Activated CD8-positive, alpha-beta T cell treated with anti-CD3 and anti-CD28 coated beads for 36 hours (primary cell): Measurements from ENCODE around the gene VAMP4. TPM values are rescaled to one million over a fixed set of nuclear protein-coding genes. Genes with fewer than 3 reads are reported as not detected.
"Not testable (repeated sequence)": the region's sequence is repeated elsewhere in the genome, so short reads cannot be mapped to it uniquely, and the experiment has no call there.

ENCODE experiments used
- ATAC-seq: fragments of 200-7000 bp; cut with Tn5 transposase; one replicate; pipeline ENCODE4 v1.10.0; 2021; ENCODE audit warnings: mild to moderate bottlenecking, moderate library complexity
- CTCF ChIA-PET: fragments of 350-600 bp; sonication (Branson Sonifier 250); formaldehyde crosslinking; loops from one replicate; lab custom pipeline; 2021; ENCODE audit warnings: antibody characterized with exemption; lab: Charles Lee
- POLR2A ChIA-PET: fragments of 350-600 bp; sonication (Branson Sonifier 250); formaldehyde crosslinking; loops from one replicate; lab custom pipeline; 2021; ENCODE audit warnings: antibody characterized with exemption; lab: Charles Lee
- DNase-seq: peaks from one replicate; pipeline ENCODE4 v3.0.0-alpha.2; 2020
- H3K27ac Mint-ChIP-seq: one replicate; pipeline ENCODE4 v1.8.0; 2021; ENCODE audit warnings: mild to moderate bottlenecking, mixed read lengths
- H3K27me3 Mint-ChIP-seq: one replicate; pipeline ENCODE4 v1.8.0; 2021; ENCODE audit warnings: mixed read lengths
- H3K36me3 Mint-ChIP-seq: one replicate; pipeline ENCODE4 v1.8.0; 2021; ENCODE audit warnings: low read depth, mixed read lengths
- H3K4me1 Mint-ChIP-seq: one replicate; pipeline ENCODE4 v1.8.0; 2021; ENCODE audit warnings: low read depth, mixed read lengths
- H3K4me3 Mint-ChIP-seq: one replicate; pipeline ENCODE4 v1.8.0; 2021; ENCODE audit warnings: mild to moderate bottlenecking, moderate library complexity, mixed read lengths
- H3K9me3 Mint-ChIP-seq: one replicate; pipeline ENCODE4 v1.8.0; 2021; ENCODE audit warnings: mixed read lengths
- CTCF ChIP-seq: fragments of 200-600 bp; IDR thresholded peaks from one replicate; pipeline ENCODE4 v1.8.0; 2022; ENCODE audit warnings: antibody characterized with exemption, mild to moderate bottlenecking
- intact Hi-C: fragments of 100-400 bp; cut with micrococcal nuclease; formaldehyde crosslinking; loops from one replicate; pipeline ENCODE4 v1.10.0; 2022
- total RNA-seq, 2 experiments: library from RNA; stranded (reverse); gene quantifications; one replicate each; pipeline ENCODE4 v1.2.3, GENCODE V29; 2021

VAMP4 gene
- total RNA-seq, 2 experiments from 2014 or later = 6.1 to 6.2 TPM

- Mint-ChIP-seq H3K36me3 (no peaks in the 10 kb centered on the region), H3K27ac (no peak overlapping the region), H3K27me3 (no peaks in the 10 kb centered on the region), H3K9me3 (no peaks in the 10 kb centered on the region), H3K4me1 (no peaks in the 10 kb centered on the region), H3K4me3 (no peak overlapping the region)
- no peak for TF ChIP-seq CTCF
- POLR2A ChIA-PET = no interaction called here
- ATAC-seq (no peak), DNase-seq (no peak)
- intact Hi-C loops = no loop called here
- CTCF ChIA-PET = no interaction called here
Observed at GRCh38 chr1:171663036-171663853, 78.6 kb downstream of the VAMP4 start.

- intact Hi-C loops = no loop called here
- no peak for TF ChIP-seq CTCF
- Mint-ChIP-seq H3K4me3 (no peak overlapping the region), H3K4me1 (no peaks in the 10 kb centered on the region), H3K36me3 (no peaks in the 10 kb centered on the region), H3K9me3 (no peaks in the 10 kb centered on the region), H3K27ac (no peak overlapping the region), H3K27me3 (no peaks in the 10 kb centered on the region)
- ChIA-PET POLR2A (no interaction called here), CTCF (no interaction called here)
- DNase-seq (no peak), ATAC-seq (no peak)
Observed at GRCh38 chr1:171661076-171661650, 80.7 kb downstream of the VAMP4 start.

GRCh38 chr1:171656206-171656605 lies 85.7 kb downstream of the VAMP4 start:
- H3K9me3 Mint-ChIP-seq, H3K27ac Mint-ChIP-seq, POLR2A ChIA-PET, DNase-seq, H3K4me1 Mint-ChIP-seq, H3K36me3 Mint-ChIP-seq, H3K4me3 Mint-ChIP-seq, ATAC-seq, H3K27me3 Mint-ChIP-seq: not testable (repeated sequence)
- intact Hi-C loops = loop anchor here (10.0 kb wide), 1 partner anchor 59 kb away; no protein-coding TSS in a partner anchor
- CTCF ChIA-PET = interaction anchor here (1.1 to 4.2 kb wide), 4 partner anchors 11 to 146 kb away, joined by 4 to 50 read pairs (median 14); no protein-coding TSS in a partner anchor

- intact Hi-C loops = loop anchor here (10.0 kb wide), 1 partner anchor 59 kb away; no protein-coding TSS in a partner anchor
- CTCF ChIA-PET = interaction anchor here (1.0 to 4.2 kb wide), 12 partner anchors 10 to 328 kb away, joined by 3 to 50 read pairs (median 4); no protein-coding TSS in a partner anchor
- no peak overlapping the region for H3K4me3 Mint-ChIP-seq
- ATAC-seq (peak; percentile 34), DNase-seq (no peak)
- no peaks in the 10 kb centered on the region for H3K36me3 Mint-ChIP-seq
- H3K27ac Mint-ChIP-seq = no peak overlapping the region
- POLR2A ChIA-PET = no interaction called here
- no peaks in the 10 kb centered on the region for H3K9me3 Mint-ChIP-seq
- H3K4me1 Mint-ChIP-seq = peaks cover 9% of the 10 kb centered on the region
- H3K27me3 Mint-ChIP-seq = peaks cover 11% of the 10 kb centered on the region
- TF ChIP-seq CTCF = no peak
Observed at GRCh38 chr1:171655746-171656116, 86.1 kb downstream of the VAMP4 start.

- peak; percentile 83 for TF ChIP-seq CTCF
- intact Hi-C loops = loop anchor here (10.0 kb wide), 1 partner anchor 60 kb away; no protein-coding TSS in a partner anchor
- ATAC-seq = peak; percentile 89
- no peaks in the 10 kb centered on the region for H3K9me3 Mint-ChIP-seq
- ChIA-PET POLR2A (interaction anchor here (0.7 kb wide), 1 partner anchor 13 kb away, joined by 3 read pairs; no protein-coding TSS in a partner anchor), CTCF (interaction anchor here (0.7 to 4.2 kb wide), 23 partner anchors 10 to 331 kb away, joined by 3 to 50 read pairs (median 3); partner anchors contain the start of gene VAMP4)
- no peak overlapping the region for H3K4me3 Mint-ChIP-seq
- DNase-seq = peak; percentile 90
- peaks cover 11% of the 10 kb centered on the region for H3K27me3 Mint-ChIP-seq
- H3K27ac Mint-ChIP-seq = no peak overlapping the region
- H3K4me1 Mint-ChIP-seq = peaks cover 9% of the 10 kb centered on the region
- no peaks in the 10 kb centered on the region for H3K36me3 Mint-ChIP-seq
Observed at GRCh38 chr1:171654942-171655745, 86.7 kb downstream of the VAMP4 start.
